Lower leg skin (tissue), 3 donors: ENCODE measurements around the gene TFDP2.

Experiments
- CTCF ChIP-seq, 3 donors: fragments of 450-650 bp; IDR thresholded peaks; one replicate each; pipeline ENCODE4 v1.5.1; 2016; ENCODE audit warnings: antibody characterized with exemption in 3 of 3, mild to moderate bottlenecking in 3 of 3, moderate library complexity in 2 of 3
- POLR2A ChIP-seq, 2 donors: fragments of 450-650 bp; IDR thresholded peaks; one replicate each; pipeline ENCODE4 v1.6.1; 2016 to 2017; ENCODE audit warnings: antibody characterized with exemption in 2 of 2, mild to moderate bottlenecking in 1 of 2, moderate library complexity in 1 of 2

- TF ChIP-seq CTCF (IDR thresholded peaks at IDR 0.05) = no peak
- no peak for TF ChIP-seq POLR2A (IDR thresholded peaks at IDR 0.05)
Observed at GRCh38 chr3:141949972-141950371, 199.4 kb downstream of the TFDP2 start.
